WERI-Rb-1 (cell line): ENCODE results near the gene PLCH1.

ENCODE experiments used
- DNase-seq: peaks from one replicate; pipeline ENCODE4 v3.0.0-alpha.2; 2020
- H3K27ac ChIP-seq: fragments of 250-450 bp; sonication (Bioruptor Pico); 2 replicates; pipeline ENCODE4 v1.5.1; 2020; ENCODE audit warnings: mild to moderate bottlenecking, moderate library complexity
- H3K27me3 ChIP-seq: fragments of 250-450 bp; sonication (Bioruptor Pico); 2 replicates; pipeline ENCODE4 v1.5.1; 2021; ENCODE audit warnings: mild to moderate bottlenecking, low read depth, moderate library complexity; ENCODE audit not compliant: insufficient read depth, severe bottlenecking
- H3K36me3 ChIP-seq: fragments of 250-450 bp; sonication (Bioruptor Pico); 2 replicates; pipeline ENCODE4 v1.5.1; 2020; ENCODE audit warnings: mild to moderate bottlenecking, moderate library complexity
- H3K4me3 ChIP-seq: 2 replicates; pipeline ENCODE4 v1.5.1; 2011; ENCODE audit warnings: low read depth, mild to moderate bottlenecking, control low read depth, low read length
- H3K9me3 ChIP-seq: fragments of 250-450 bp; sonication (Bioruptor Pico); 2 replicates; pipeline ENCODE4 v1.5.1; 2021; ENCODE audit warnings: mild to moderate bottlenecking, moderate library complexity; ENCODE audit not compliant: severe bottlenecking
- TF ChIP-seq, protein P1 (sequence below): IDR thresholded peaks from 2 replicates; pipeline ENCODE4 v1.5.1; 2011; ENCODE audit warnings: low read depth, mild to moderate bottlenecking, control low read depth, inconsistent platforms, low read length

Gene PLCH1

DNA sequence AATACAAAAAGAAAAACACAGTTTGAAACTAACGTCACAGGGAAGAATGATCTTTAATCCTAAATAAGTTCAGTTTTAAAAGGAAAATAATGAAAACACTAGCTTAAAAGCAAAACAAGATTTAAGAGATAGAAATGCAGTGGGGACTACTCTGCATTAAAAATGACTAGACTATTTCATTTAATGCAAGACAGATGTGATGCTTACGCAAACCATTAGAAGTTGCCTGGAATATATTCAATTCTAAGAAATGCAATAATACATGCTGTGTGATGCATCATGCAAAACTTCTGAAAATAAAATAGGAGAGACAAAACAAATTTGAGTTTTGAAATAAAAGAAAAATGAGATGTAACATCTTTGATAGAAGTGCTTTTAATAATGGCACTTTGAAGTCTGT, 353.8 kb downstream of the PLCH1 start:
- no peaks in the 10 kb centered on the region for H3K27me3 ChIP-seq
- no peaks in the 10 kb centered on the region for H3K36me3 ChIP-seq
- DNase-seq = no peak
- H3K4me3 ChIP-seq = no peak overlapping the region
- H3K9me3 ChIP-seq = no peaks in the 10 kb centered on the region
- TF ChIP-seq, protein P1, sequence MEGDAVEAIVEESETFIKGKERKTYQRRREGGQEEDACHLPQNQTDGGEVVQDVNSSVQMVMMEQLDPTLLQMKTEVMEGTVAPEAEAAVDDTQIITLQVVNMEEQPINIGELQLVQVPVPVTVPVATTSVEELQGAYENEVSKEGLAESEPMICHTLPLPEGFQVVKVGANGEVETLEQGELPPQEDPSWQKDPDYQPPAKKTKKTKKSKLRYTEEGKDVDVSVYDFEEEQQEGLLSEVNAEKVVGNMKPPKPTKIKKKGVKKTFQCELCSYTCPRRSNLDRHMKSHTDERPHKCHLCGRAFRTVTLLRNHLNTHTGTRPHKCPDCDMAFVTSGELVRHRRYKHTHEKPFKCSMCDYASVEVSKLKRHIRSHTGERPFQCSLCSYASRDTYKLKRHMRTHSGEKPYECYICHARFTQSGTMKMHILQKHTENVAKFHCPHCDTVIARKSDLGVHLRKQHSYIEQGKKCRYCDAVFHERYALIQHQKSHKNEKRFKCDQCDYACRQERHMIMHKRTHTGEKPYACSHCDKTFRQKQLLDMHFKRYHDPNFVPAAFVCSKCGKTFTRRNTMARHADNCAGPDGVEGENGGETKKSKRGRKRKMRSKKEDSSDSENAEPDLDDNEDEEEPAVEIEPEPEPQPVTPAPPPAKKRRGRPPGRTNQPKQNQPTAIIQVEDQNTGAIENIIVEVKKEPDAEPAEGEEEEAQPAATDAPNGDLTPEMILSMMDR = no peak
- H3K27ac ChIP-seq = no peak overlapping the region

DNA sequence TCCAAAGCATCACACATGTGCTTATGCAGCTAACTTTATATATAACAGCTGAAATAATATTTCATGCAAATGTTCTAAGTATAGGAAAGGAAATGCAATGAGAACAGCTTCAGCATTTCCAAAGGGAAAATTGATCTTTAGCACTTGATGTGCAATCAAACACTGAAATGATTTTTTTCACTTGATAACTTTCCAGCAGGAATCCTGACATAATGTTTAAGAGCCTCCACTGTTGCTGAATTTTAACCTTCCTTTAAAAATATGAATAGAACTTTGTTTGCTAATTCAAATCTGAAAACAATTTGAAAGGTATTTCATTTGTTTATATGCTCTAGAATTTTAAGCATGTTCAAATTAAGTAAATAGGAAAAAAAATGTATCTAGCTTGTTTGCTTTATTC, 354.5 kb downstream of the PLCH1 start:
- no peaks in the 10 kb centered on the region for H3K36me3 ChIP-seq
- no peak for DNase-seq
- no peaks in the 10 kb centered on the region for H3K9me3 ChIP-seq
- H3K4me3 ChIP-seq = no peak overlapping the region
- no peaks in the 10 kb centered on the region for H3K27me3 ChIP-seq
- no peak overlapping the region for H3K27ac ChIP-seq
- TF ChIP-seq, protein P1 = no peak

DNA sequence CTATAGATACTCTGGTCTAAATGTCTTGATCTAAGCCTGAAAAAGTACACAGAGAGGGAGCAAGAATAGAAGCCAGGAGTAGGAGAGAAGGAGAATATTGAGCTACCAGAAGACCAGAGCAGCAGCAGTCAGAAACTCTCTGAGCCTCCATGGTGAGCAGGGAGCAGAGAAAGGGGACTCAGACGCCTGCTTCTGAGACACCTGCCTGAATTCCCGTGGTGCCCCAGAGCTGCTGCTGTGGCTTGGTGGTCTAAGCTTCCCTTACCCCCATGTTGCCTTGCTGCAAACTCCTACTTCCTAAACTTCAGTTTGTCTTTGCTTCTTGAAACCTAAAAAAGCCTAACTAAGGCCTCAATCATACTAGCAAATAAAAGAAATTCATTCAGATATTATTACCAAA, 356.5 kb downstream of the PLCH1 start:
- Histone ChIP-seq H3K27me3 (no peaks in the 10 kb centered on the region), H3K4me3 (no peak overlapping the region), H3K36me3 (no peaks in the 10 kb centered on the region), H3K9me3 (no peaks in the 10 kb centered on the region), H3K27ac (no peak overlapping the region)
- DNase-seq = no peak
- TF ChIP-seq, protein P1 = no peak

DNA sequence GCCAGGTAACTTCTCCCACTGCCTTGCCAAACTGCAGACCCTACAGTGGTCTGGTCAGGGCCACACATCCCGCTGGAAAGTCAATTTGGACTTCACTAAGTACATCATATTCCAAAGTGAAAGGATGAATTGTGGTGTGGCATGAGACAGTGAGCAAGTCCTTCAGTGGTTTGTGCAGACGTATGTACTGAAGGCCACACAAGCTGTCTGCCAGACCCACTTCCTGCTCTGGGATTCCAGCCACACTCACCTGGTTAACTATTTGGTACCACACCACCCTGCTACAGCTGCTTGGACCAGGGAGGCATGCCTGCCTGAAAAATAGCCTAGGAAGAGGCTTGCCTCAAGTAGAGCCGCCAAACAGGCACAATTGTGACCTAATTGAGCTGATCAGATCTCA, 357.3 kb downstream of the PLCH1 start:
- no peak for DNase-seq
- TF ChIP-seq, protein P1 = no peak
- H3K27ac ChIP-seq = no peak overlapping the region

DNA sequence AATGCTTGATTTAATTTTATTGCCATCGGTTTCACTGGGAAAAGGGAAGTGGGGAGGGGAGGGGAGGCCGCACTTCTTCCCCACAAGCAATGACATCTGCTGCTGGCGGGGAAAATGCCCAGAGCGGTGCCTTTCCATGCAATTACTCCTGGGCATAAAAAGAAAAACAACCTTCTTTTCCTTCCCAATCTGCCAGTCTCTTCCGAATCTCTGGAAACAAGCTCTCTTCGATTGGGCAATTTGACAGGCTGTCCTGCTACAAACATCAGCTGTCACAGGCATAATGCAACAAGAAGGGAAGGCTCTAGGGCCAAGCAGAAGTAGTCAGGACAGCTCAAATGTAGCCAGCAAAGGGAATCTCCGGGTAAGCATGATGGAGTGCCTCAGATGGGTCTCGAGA, 358.0 kb downstream of the PLCH1 start:
- no peaks in the 10 kb centered on the region for H3K36me3 ChIP-seq

More for the DNA sequence above, 357.3 kb downstream of the PLCH1 start:
- no peaks in the 10 kb centered on the region for H3K27me3 ChIP-seq
- H3K4me3 ChIP-seq = no peak overlapping the region
- no peaks in the 10 kb centered on the region for H3K36me3 ChIP-seq
- no peaks in the 10 kb centered on the region for H3K9me3 ChIP-seq

More for the DNA sequence above, 358.0 kb downstream of the PLCH1 start:
- H3K27ac ChIP-seq = no peak overlapping the region
- DNase-seq = no peak
- H3K27me3 ChIP-seq = no peaks in the 10 kb centered on the region
- TF ChIP-seq, protein P1 = no peak
- H3K9me3 ChIP-seq = no peaks in the 10 kb centered on the region
- no peak overlapping the region for H3K4me3 ChIP-seq
